NK-92 (cell line): ENCODE data around the gene BEAN1.

Experiments
- DNase-seq: peaks from one replicate; lab custom pipeline; 2025; ENCODE audit not compliant: unreplicated experiment; lab: John Stamatoyannopoulos, UW

BEAN1 gene

GRCh38 chr16:66395806-66396555 is 31.1 kb upstream of the BEAN1 start:
- no peak for DNase-seq

DNA sequence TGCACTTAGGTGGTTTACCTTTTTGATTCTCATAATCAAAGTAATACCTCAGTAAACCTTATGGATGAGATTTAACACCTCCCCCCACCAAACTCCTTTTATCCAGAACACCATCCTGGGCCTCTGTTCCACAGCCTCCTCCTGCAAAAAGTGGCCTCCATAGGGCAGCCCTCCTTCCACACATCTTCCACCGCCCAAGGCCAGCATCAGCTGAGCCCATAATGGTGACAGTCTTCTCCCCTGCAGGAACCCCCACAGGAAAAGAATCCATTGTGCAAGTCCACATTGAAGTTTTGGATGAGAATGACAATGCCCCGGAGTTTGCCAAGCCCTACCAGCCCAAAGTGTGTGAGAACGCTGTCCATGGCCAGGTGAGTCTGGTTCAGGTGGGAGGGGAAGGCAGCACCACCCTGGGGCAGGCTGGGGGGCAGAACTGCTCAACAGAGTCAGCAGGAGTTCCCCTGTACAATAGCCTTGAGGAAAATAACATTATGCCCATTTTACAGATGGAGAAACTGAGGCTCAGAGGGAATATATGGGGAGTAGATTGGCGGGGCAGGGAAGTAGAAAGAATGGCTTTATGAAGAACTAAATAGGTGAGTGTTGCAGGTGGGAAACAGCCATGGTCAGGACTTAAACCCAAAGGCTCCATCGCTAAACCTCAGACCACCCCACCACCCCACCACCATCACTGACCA is 29.2 kb upstream of the BEAN1 start:
- DNase-seq: no peak

- DNase-seq: no peak
Measured at GRCh38 chr16:66399031-66399430, 28.1 kb upstream of the BEAN1 start.

DNA sequence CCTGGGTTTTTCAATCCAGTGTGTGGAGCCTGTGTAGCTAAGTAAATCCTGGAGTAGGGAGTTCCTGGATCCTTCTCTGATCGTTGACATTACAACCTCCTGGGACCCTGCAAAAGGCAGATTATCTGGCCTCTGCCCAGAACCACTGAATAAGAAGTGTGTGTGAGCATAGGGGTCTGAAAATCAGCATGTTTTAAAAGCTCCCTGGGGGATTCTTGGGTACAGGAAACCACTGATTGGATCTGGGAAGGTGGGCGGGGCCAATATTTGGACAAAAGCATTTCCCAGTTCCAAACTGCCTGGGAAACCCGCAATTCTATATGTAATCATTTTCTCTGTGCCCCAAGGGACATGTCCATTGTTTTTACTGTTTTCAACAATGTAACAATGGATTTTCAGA is 27.2 kb upstream of the BEAN1 start:
- DNase-seq: no peak

- DNase-seq: no peak
Measured at GRCh38 chr16:66400503-66401380, 26.4 kb upstream of the BEAN1 start.

DNA sequence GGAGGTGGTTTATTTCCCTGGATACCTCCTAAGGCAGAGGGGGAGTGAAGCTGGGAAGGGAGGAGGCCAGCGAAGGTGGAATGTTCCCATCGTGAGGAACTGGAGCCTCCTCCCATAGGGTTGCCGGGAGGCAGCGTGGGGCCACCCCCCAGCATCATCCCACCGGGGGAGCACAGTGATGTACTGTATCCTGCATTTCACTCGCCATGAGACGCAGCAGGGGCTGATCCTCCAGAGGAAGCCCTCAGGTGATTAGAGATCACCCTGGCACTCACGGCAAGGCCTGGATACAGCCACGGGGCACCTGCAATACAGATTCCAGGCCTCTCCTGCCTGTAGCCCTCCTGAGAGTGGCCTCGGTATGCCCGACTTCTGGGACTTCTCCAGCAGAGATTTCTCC is 25.5 kb upstream of the BEAN1 start:
- DNase-seq: no peak

DNA sequence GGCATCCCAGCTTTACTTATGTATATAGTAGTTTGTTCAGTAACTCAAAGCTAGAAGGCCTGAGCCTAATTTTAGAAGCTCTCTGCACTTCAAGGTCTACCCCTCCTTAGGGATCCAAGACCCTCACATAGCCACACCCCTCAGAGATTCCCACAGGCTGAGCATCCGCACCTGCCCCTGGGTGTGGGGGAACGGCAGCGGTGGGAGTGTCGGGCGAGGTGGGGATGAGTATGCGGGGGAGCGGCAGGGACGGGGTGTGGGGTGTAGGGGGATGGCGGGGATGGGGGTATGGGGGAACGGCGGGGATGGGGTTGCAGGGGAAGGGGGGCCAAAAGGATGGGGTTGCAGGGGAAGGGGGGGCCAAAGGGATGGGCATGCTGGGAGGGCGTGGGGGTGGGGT is 24.9 kb upstream of the BEAN1 start:
- no peak for DNase-seq

GRCh38 chr16:66402591-66403230 is 24.4 kb upstream of the BEAN1 start:
- DNase-seq: no peak

- no peak for DNase-seq
Measured at GRCh38 chr16:66403531-66404145, 23.5 kb upstream of the BEAN1 start.

- no peak for DNase-seq
Measured at GRCh38 chr16:66405057-66405783, 21.9 kb upstream of the BEAN1 start.

GRCh38 chr16:66406534-66407221 is 20.4 kb upstream of the BEAN1 start:
- DNase-seq: no peak

DNA sequence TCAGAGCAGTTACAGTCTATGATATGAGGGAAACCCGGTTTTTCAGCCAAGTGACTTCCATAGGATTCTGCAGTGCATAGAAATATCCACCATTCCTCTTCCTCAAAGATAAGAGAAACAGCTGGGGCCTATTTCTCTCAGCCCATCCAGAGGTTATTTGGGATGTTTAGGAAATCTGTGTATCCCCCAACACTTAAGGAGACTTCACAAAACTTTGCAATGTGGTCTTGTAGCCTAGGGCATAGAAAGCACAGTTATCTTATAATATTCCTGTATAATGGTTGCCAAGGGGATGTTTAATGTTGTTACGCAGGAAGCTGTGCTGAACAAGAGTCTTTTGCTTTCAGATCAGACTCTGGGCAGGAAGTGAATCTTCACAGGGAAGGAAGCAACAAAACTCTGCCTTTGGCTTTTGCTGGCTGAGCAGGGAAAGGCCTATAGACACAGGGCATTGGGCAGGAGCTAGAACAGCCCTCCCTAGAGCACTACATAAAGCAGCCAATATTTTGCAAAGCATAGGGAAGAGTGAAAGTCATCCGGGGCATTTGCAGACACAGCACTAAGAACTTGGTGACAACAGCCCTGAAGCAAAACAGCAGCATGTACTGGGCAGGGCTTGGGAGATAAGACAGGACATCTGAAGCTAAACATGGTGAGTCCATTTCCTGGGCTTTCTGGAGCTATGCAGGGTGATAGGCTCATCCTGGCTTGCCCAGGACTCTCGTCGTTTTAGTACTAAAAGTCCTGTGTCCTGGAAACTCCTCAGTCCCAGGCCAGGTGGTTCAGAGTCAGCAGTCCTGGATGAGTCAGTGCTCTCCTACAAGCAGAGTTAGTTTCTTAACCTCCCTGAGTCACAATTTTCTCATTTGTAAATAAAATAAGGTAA is 18.7 kb upstream of the BEAN1 start:
- DNase-seq: no peak

DNA sequence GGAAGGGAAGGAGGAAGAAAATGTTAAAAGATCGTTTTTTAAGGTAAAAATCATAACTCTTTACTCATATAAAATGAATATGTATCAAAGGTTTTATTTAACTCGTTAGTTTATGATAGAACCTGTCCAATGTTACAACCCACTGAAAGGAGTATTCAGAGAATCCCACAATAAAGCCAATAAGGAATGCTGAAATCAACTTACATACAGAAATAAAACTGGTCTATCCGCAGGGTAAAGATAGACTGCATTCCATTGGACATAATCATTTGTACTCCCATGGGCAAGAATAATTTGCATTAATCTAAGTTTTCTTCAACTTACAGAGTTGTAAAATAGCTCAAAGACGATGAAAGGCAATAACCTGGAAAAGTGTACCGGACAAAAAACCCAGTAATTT is 17.9 kb upstream of the BEAN1 start:
- DNase-seq: no peak

DNA sequence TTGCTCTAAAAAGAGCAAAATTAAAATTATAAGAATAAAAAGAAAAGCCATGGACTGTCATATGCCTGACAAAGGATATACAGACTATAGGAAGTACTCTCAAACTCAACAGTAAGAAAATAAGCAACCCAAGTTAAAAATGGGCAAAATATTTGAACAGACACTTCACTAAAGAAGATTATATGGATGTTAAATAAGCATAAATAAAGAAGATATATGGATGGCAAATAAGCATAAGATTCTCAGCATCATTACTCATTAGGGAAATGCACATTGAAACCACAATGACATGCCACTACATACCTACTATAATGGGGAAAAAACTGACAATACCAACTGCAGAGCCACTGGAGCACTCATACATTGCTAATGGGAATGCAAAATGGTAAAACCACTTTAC is 14.9 kb upstream of the BEAN1 start:
- no peak for DNase-seq

GRCh38 chr16:66414891-66415290 is 12.2 kb upstream of the BEAN1 start:
- DNase-seq: no peak

GRCh38 chr16:66416136-66416535 is 11.0 kb upstream of the BEAN1 start:
- DNase-seq: no peak

GRCh38 chr16:66416939-66417700 is 10.0 kb upstream of the BEAN1 start:
- no peak for DNase-seq
